Psoas muscle (tissue), 8 donors: ENCODE data around the gene SLAMF7. TPM values are rescaled to one million over a fixed set of nuclear protein-coding genes. Genes with fewer than 3 reads are reported as not detected.
"Not testable (repeated sequence)": the region's sequence is repeated elsewhere in the genome, so short reads cannot be mapped to it uniquely, and the experiment has no call there.

Experiments
- ATAC-seq, 4 donors: fragments of 200-7000 bp; cut with Tn5 transposase; one replicate each; pipeline ENCODE4 v1.9.1; 2020; ENCODE audit warnings: moderate library complexity in 3 of 4, mild to moderate bottlenecking in 2 of 4
- DNase-seq, 2 donors: peaks; one replicate each; pipeline ENCODE4 v3.0.0-alpha.2; 2020
- H3K27ac ChIP-seq: fragments of 200-600 bp; one replicate; pipeline ENCODE4 v1.8.0; 2022
- H3K27me3 ChIP-seq, 3 donors: fragments of 200-600 bp in 1 of 3; one replicate each; pipeline versions ENCODE4 v1.6.1 to v1.8.0; 2013 to 2022; ENCODE audit warnings: low read length in 2 of 3, mild to moderate bottlenecking in 2 of 3, moderate library complexity in 1 of 3; ENCODE audit not compliant: insufficient read depth in 3 of 3
- H3K36me3 ChIP-seq, 2 donors: fragments of 200-600 bp in 1 of 2; one replicate each; pipeline versions ENCODE4 v1.6.1 to v1.8.0; 2013 to 2022; ENCODE audit warnings: low read depth in 1 of 2, mild to moderate bottlenecking in 1 of 2, moderate library complexity in 1 of 2; ENCODE audit not compliant: insufficient read depth in 1 of 2
- H3K4me1 ChIP-seq: fragments of 200-600 bp; one replicate; pipeline ENCODE4 v1.8.0; 2022
- H3K4me3 ChIP-seq: fragments of 200-600 bp; one replicate; pipeline ENCODE4 v1.8.0; 2022; ENCODE audit warnings: mild to moderate bottlenecking
- H3K9me3 ChIP-seq: fragments of 200-600 bp; one replicate; pipeline ENCODE4 v1.8.0; 2022
- WGBS, 3 donors: extraction: QIAGEN DNeasy Blood & Tissue Kit; methylation state at CpG; one replicate each; pipeline versions ENCODE4 v1.1.6 to v1.1.7; 2013; 5-methylcytosine and 5-hydroxymethylcytosine counted together
- intact Hi-C, 2 donors: fragments of 100-400 bp; cut with DNase I; formaldehyde crosslinking; loops; one replicate each; pipeline versions ENCODE4 v1.11.0 to v1.14.2; 2022
- polyA plus RNA-seq, 3 donors: library from polyadenylated mRNA; stranded (reverse); fragments of 200-250 nt; gene quantifications; one replicate each; pipeline ENCODE4 v1.2.3, GENCODE V29; 2013
- total RNA-seq, 4 donors: library from RNA; stranded (reverse); fragmentation: NEBNext Ultra II Directional in 2 of 4; extraction: Animal tissue kit (Norgen Biotek cat#: 25700) in 2 of 4; gene quantifications; one replicate each; pipeline versions ENCODE4 v1.2.1 to v1.2.4, GENCODE V29; 2021 to 2023
- TF ChIP-seq, protein P1 (sequence below): fragments of 200-600 bp; IDR thresholded peaks from one replicate; pipeline ENCODE4 v1.8.0; 2022; ENCODE audit warnings: antibody characterized with exemption
- donor health status: healthy with polysubstance abuse.
- donor health status: DM: no; HTN: no; CAD: no; lungs with moderate emphysema.
- donor health status: Bipolar disorder and iron deficiency.
- donor health status: healthy.
- donor health status: DM: yes; HTN: yes; CAD: no.
- donor health status: DM: no; HTN: no; CAD: no.
- donor health status: DM: no; HTN: no; CAD: no.
- donor health status: DM: yes; HTN: yes; CAD: no.

The SLAMF7 gene
- total and polyA plus RNA-seq, 7 donors, result 0.06 to 0.79 (median 0.38) TPM; not detected in 1

DNA sequence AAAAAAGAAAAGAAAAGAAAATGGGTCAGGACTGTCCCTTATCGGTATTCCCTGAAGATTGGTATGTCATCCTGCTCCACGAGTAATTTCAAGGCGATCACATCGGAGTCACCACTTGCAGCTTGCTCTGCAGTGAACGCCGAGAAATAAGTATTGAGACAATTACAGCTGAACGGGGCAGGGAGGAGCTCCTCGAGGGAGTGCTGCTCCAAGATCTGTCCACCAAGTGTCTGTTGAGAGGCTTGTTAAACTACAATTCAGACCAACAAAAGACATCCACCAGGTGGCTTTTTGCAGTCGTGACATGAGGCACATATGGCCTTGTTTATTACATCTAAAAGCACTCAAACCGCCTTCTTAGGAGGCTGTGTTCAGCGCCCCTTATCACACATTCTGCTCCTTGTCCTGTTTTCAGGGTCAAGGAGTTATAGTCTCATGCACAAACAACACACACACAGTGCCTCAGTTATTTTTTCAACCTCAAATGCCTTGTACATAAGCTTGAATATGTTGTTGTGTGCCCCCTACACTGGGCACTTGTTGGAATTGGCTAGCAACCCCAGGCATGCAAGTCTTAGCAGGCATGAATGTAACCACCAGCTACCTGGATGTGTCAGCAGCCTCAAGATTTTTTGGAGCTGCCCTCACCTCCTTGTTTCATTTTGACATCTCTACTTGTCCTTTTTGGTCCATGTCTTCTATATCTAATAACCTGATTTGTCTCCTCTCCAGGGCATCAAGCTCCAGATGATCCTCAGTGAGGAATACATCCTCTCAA, 14.4 kb upstream of the SLAMF7 start:
- H3K4me3 ChIP-seq, result no peak overlapping the region
- intact Hi-C loops, result loop anchor here in 1 of 2 donors (5.0 to 10.0 kb wide), 2 partner anchors 268 to 370 kb away; partner anchors contain the start of gene KLHDC9
- no peaks in the 10 kb centered on the region for H3K4me1 ChIP-seq
- no peak for ATAC-seq
- H3K36me3 ChIP-seq, result no peaks in the 10 kb centered on the region
- H3K27me3 ChIP-seq, result no peaks in the 10 kb centered on the region
- TF ChIP-seq, protein P1, sequence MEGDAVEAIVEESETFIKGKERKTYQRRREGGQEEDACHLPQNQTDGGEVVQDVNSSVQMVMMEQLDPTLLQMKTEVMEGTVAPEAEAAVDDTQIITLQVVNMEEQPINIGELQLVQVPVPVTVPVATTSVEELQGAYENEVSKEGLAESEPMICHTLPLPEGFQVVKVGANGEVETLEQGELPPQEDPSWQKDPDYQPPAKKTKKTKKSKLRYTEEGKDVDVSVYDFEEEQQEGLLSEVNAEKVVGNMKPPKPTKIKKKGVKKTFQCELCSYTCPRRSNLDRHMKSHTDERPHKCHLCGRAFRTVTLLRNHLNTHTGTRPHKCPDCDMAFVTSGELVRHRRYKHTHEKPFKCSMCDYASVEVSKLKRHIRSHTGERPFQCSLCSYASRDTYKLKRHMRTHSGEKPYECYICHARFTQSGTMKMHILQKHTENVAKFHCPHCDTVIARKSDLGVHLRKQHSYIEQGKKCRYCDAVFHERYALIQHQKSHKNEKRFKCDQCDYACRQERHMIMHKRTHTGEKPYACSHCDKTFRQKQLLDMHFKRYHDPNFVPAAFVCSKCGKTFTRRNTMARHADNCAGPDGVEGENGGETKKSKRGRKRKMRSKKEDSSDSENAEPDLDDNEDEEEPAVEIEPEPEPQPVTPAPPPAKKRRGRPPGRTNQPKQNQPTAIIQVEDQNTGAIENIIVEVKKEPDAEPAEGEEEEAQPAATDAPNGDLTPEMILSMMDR, result no peak
- 61 to 66% (median 65%) methylated on average over 11 of the region's 11 CpGs for WGBS, 3 donors
- H3K9me3 ChIP-seq, result no peaks in the 10 kb centered on the region
- DNase-seq, result no peak
- H3K27ac ChIP-seq, result no peak overlapping the region

DNA sequence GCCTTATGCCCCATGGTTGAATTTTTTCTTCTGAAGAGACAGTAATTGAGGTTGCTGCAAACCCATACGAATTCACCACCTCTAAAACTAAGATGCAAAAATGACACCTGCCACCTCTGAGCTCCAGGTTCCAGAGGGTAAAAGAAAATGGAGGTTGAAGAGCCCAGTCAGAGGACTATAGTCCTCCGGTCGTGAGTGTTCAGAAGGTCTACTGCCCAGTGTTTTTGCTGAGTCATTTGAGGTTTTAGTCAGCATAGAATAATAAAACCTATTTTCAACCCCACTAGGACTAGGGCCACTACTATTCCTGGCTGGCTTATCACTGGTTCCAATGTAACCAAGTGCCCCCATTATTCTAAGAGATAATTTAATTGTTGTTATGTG, 12.9 kb upstream of the SLAMF7 start:
- Histone ChIP-seq H3K4me3 (no peak overlapping the region), H3K4me1 (no peaks in the 10 kb centered on the region), H3K36me3 (no peaks in the 10 kb centered on the region), H3K27me3 (no peaks in the 10 kb centered on the region), H3K27ac (no peak overlapping the region), H3K9me3 (no peaks in the 10 kb centered on the region)
- intact Hi-C loops, result loop anchor here in 1 of 2 donors (5.0 to 10.0 kb wide), 2 partner anchors 266 to 369 kb away; partner anchors contain the start of gene KLHDC9
- TF ChIP-seq, protein P1, result no peak
- ATAC-seq (no peak), DNase-seq (no peak)
- 42 to 55% (median 46%) methylated on average over 3 of the region's 3 CpGs for WGBS, 3 donors

- no peaks in the 10 kb centered on the region for H3K9me3 ChIP-seq
- ATAC-seq (no peak), DNase-seq (no peak)
- H3K27ac ChIP-seq, result no peak overlapping the region
- no peaks in the 10 kb centered on the region for H3K4me1 ChIP-seq
- no peak overlapping the region for H3K4me3 ChIP-seq
- no peaks in the 10 kb centered on the region for H3K36me3 ChIP-seq
- intact Hi-C loops, result loop anchor here in 1 of 2 donors (5.0 to 10.0 kb wide), 2 partner anchors 266 to 368 kb away; partner anchors contain the start of gene KLHDC9
- TF ChIP-seq, protein P1, result peak; percentile 54
- WGBS, 3 donors, result 9 to 13% (median 12%) methylated on average over 8 of the region's 8 CpGs
- H3K27me3 ChIP-seq, result no peaks in the 10 kb centered on the region
Measured at GRCh38 chr1:160726498-160727315, 12.3 kb upstream of the SLAMF7 start.

- Histone ChIP-seq H3K9me3 (no peaks in the 10 kb centered on the region), H3K4me1 (no peaks in the 10 kb centered on the region), H3K27me3 (no peaks in the 10 kb centered on the region), H3K36me3 (no peaks in the 10 kb centered on the region), H3K27ac (no peak overlapping the region), H3K4me3 (no peak overlapping the region)
- TF ChIP-seq, protein P1, result no peak
- ATAC-seq (no peak), DNase-seq (no peak)
- intact Hi-C loops, result loop anchor here in 1 of 2 donors (5.0 to 10.0 kb wide), 2 partner anchors 265 to 368 kb away; partner anchors contain the start of gene KLHDC9
Measured at GRCh38 chr1:160727316-160727640, 11.8 kb upstream of the SLAMF7 start.

GRCh38 chr1:160731564-160731963, 7.5 kb upstream of the SLAMF7 start:
- WGBS, 3 donors, result 70 to 76% (median 75%) methylated on average over 2 of the region's 2 CpGs
- H3K4me3 ChIP-seq, H3K27me3 ChIP-seq, intact Hi-C loops, ATAC-seq, DNase-seq, H3K27ac ChIP-seq, H3K4me1 ChIP-seq, H3K9me3 ChIP-seq, H3K36me3 ChIP-seq: not testable (repeated sequence)
